SU-DHL-6 (cell line): Measurements from ENCODE around the gene CRMP1.

Experiments
- H2AFZ ChIP-seq: fragments of 200-600 bp; sonication (generic); 2 replicates; pipeline ENCODE4 v1.6.1; 2014; ENCODE audit warnings: low read depth, mild to moderate bottlenecking, moderate library complexity, mixed read lengths, antibody characterized with exemption, low read length; ENCODE audit not compliant: severe bottlenecking
- H3F3A ChIP-seq: fragments of 200-600 bp; shearing (Covaris generic); 2 replicates; pipeline ENCODE4 v1.6.0; 2016; ENCODE audit warnings: antibody characterized with exemption, mild to moderate bottlenecking; ENCODE audit not compliant: insufficient read depth
- H3K27ac ChIP-seq: fragments of 200-600 bp; sonication (generic); 2 replicates; pipeline ENCODE4 v1.5.1; 2016; ENCODE audit warnings: low read depth, mild to moderate bottlenecking, low read length, moderate library complexity, mixed read lengths
- H3K27me3 ChIP-seq: fragments of 200-600 bp; sonication (generic), shearing (Covaris generic); 2 replicates; pipeline ENCODE4 v1.6.0; 2014; ENCODE audit warnings: mild to moderate bottlenecking, low read length
- H3K36me3 ChIP-seq: fragments of 200-600 bp; sonication (generic); 2 replicates; pipeline ENCODE4 v1.6.1; 2014; ENCODE audit warnings: mild to moderate bottlenecking, low read length, mixed read lengths
- H3K4me2 ChIP-seq: fragments of 300-600, 200-600 bp; shearing (Covaris generic), sonication (generic); 2 replicates; pipeline ENCODE4 v1.6.0; 2014; ENCODE audit warnings: low read length, low read depth, mild to moderate bottlenecking; ENCODE audit not compliant: poor library complexity, severe bottlenecking
- H3K4me3 ChIP-seq: fragments of 200-600 bp; sonication (generic); 2 replicates; pipeline ENCODE4 v1.5.1; 2014; ENCODE audit warnings: antibody characterized with exemption, low read length, mild to moderate bottlenecking, mixed read lengths; ENCODE audit not compliant: insufficient read depth, poor library complexity, severe bottlenecking
- H3K79me2 ChIP-seq: fragments of 200-600 bp; sonication (generic); 2 replicates; pipeline ENCODE4 v1.6.1; 2014; ENCODE audit warnings: mild to moderate bottlenecking, low read length, moderate library complexity; ENCODE audit not compliant: insufficient read depth
- H3K9ac ChIP-seq: fragments of 200-600 bp; sonication (generic); 2 replicates; pipeline ENCODE4 v1.7.0; 2014; ENCODE audit warnings: mild to moderate bottlenecking, low read length
- H3K9me2 ChIP-seq: fragments of 200-600 bp; sonication (generic); replicated peaks from 2 replicates; pipeline ENCODE4 v1.6.1; 2014; ENCODE audit warnings: low read length; ENCODE audit not compliant: insufficient read depth
- H3K9me3 ChIP-seq: fragments of 200-600 bp; sonication (generic); 2 replicates; pipeline ENCODE4 v1.6.1; 2014; ENCODE audit warnings: low read length, mixed read lengths; ENCODE audit not compliant: insufficient read depth
- H4K20me1 ChIP-seq: fragments of 200-600 bp; sonication (generic); 2 replicates; pipeline ENCODE4 v1.6.1; 2014; ENCODE audit warnings: low read depth, mild to moderate bottlenecking, antibody characterized with exemption, low read length, moderate library complexity, mixed read lengths
- CTCF ChIP-seq: fragments of 200-600 bp; sonication (generic); IDR thresholded peaks from one replicate; pipeline ENCODE4 v1.5.1; 2017; ENCODE audit warnings: antibody characterized with exemption, mild to moderate bottlenecking, low read length, moderate library complexity; ENCODE audit not compliant: insufficient read depth, poor library complexity, severe bottlenecking
- EZH2phosphoT487 ChIP-seq: fragments of 200-600 bp; sonication (generic), shearing (Covaris generic); conservative IDR thresholded peaks from 2 replicates; pipeline ENCODE4 v1.6.1; 2018; ENCODE audit warnings: mild to moderate bottlenecking, antibody characterized with exemption, low read length, moderate library complexity, mixed read lengths

CRMP1 gene

GRCh38 chr4:5893004-5893580, at the start of gene CRMP1:
Gene CRMP1 (minus strand): TSS chr4:5893086. CDS start chr4:5892969, 117 bp downstream.
- Histone ChIP-seq H3K36me3 (no peaks in the 10 kb centered on the region), H3K9ac (no peak within 1 kb of the TSS), H3K27ac (no peak within 1 kb of the TSS), H3K4me3 (no peak within 1 kb of the TSS), H3K4me2 (no peak within 1 kb of the TSS), H4K20me1 (no peaks in the 10 kb centered on the region), H3K27me3 (no peaks in the 10 kb centered on the region), H3K9me3 (no peaks in the 10 kb centered on the region), H3F3A (no peaks in the 10 kb centered on the region), H2AFZ (no peak within 1 kb of the TSS), H3K9me2 (no peaks in the 10 kb centered on the region), H3K79me2 (no peaks in the 10 kb centered on the region)
- no peak for TF ChIP-seq EZH2phosphoT487
- TF ChIP-seq CTCF, result no peak

GRCh38 chr4:5941601-5942000, 48.7 kb upstream of the CRMP1 start:
- Histone ChIP-seq H3K9me3 (no peaks in the 10 kb centered on the region), H3K4me2 (no peak overlapping the region), H3K27ac (no peak overlapping the region), H3K9ac (no peak overlapping the region), H3K4me3 (no peak overlapping the region), H3K27me3 (no peaks in the 10 kb centered on the region), H3K79me2 (no peaks in the 10 kb centered on the region), H3F3A (no peaks in the 10 kb centered on the region), H2AFZ (no peak overlapping the region), H4K20me1 (no peaks in the 10 kb centered on the region), H3K9me2 (no peaks in the 10 kb centered on the region), H3K36me3 (no peaks in the 10 kb centered on the region)
- TF ChIP-seq CTCF, result no peak
- TF ChIP-seq EZH2phosphoT487, result no peak

- Histone ChIP-seq H3K27ac (no peak overlapping the region), H2AFZ (no peak overlapping the region), H4K20me1 (no peaks in the 10 kb centered on the region), H3K9me2 (no peaks in the 10 kb centered on the region), H3K9me3 (no peaks in the 10 kb centered on the region), H3K27me3 (no peaks in the 10 kb centered on the region), H3F3A (no peaks in the 10 kb centered on the region), H3K36me3 (no peaks in the 10 kb centered on the region), H3K79me2 (no peaks in the 10 kb centered on the region), H3K9ac (no peak overlapping the region), H3K4me3 (no peak overlapping the region), H3K4me2 (no peak overlapping the region)
- TF ChIP-seq CTCF (no peak), EZH2phosphoT487 (no peak)
These were observed 47.8 kb upstream of the CRMP1 start for GRCh38 chr4:5940470-5941203.
